KBM-7 (cell line): ENCODE data around the gene TMEM37.

Experiments used
- DNase-seq: peaks from one replicate; pipeline ENCODE4 v3.0.0-alpha.2; 2015
- in situ Hi-C: fragments of 300-500 bp; cut with MboI; formaldehyde crosslinking; loops from 2 replicates; pipeline ENCODE4 v1.14.3; 2020; ENCODE audit warnings: low sequenced_read_pairs, low pct_unique_long_range_greater_than_20kb, mixed read lengths

TMEM37 gene

GRCh38 chr2:119430023-119430498 lies 1.6 kb upstream of the TMEM37 start:
- in situ Hi-C loops, result no loop called here
- no peak for DNase-seq

- in situ Hi-C loops, result no loop called here
- DNase-seq, result peak; percentile 47
Measured at GRCh38 chr2:119431976-119432850, 559 bp downstream of the TMEM37 start.

GRCh38 chr2:119432851-119433522 lies 1.3 kb downstream of the TMEM37 start:
- in situ Hi-C loops, result no loop called here

GRCh38 chr2:119433636-119434327 lies 2.1 kb downstream of the TMEM37 start:
- no peak for DNase-seq

More at GRCh38 chr2:119432851-119433522, 1.3 kb downstream of the TMEM37 start:
- DNase-seq, result no peak

GRCh38 chr2:119434664-119435063 lies 3.0 kb downstream of the TMEM37 start:
- in situ Hi-C loops, result no loop called here
- no peak for DNase-seq

More at GRCh38 chr2:119433636-119434327, 2.1 kb downstream of the TMEM37 start:
- in situ Hi-C loops, result no loop called here

GRCh38 chr2:119435081-119435952 lies 3.7 kb downstream of the TMEM37 start:
- DNase-seq, result no peak
- in situ Hi-C loops, result no loop called here

GRCh38 chr2:119435953-119436297 lies 4.3 kb downstream of the TMEM37 start:
- in situ Hi-C loops, result no loop called here

GRCh38 chr2:119436993-119437772 lies 5.5 kb downstream of the TMEM37 start:
- in situ Hi-C loops, result no loop called here
- no peak for DNase-seq

More at GRCh38 chr2:119435953-119436297, 4.3 kb downstream of the TMEM37 start:
- no peak for DNase-seq

- in situ Hi-C loops, result no loop called here
- no peak for DNase-seq
Measured at GRCh38 chr2:119438128-119438656, 6.5 kb downstream of the TMEM37 start.

GRCh38 chr2:119438726-119439284 lies 7.2 kb downstream of the TMEM37 start:
- in situ Hi-C loops, result no loop called here
- DNase-seq, result no peak

GRCh38 chr2:119439574-119440500 lies 8.2 kb downstream of the TMEM37 start:
- in situ Hi-C loops, result no loop called here
- no peak for DNase-seq

- no peak for DNase-seq
- in situ Hi-C loops, result no loop called here
Measured at GRCh38 chr2:119440501-119440870, 8.8 kb downstream of the TMEM37 start.

- no peak for DNase-seq
- in situ Hi-C loops, result no loop called here
Measured at GRCh38 chr2:119440873-119441272, 9.2 kb downstream of the TMEM37 start.

- in situ Hi-C loops, result no loop called here
- no peak for DNase-seq
Measured at GRCh38 chr2:119441376-119442225, 9.9 kb downstream of the TMEM37 start.

- no peak for DNase-seq
- in situ Hi-C loops, result no loop called here
Measured at GRCh38 chr2:119442226-119442619, 10.6 kb downstream of the TMEM37 start.

GRCh38 chr2:119442850-119443249 lies 11.2 kb downstream of the TMEM37 start:
- DNase-seq, result no peak
- in situ Hi-C loops, result no loop called here
